ENCODE results near the gene ACSS3.

ACSS3 gene

GRCh38 chr12:81083018-81083417, 5.1 kb downstream of the ACSS3 start:
- no peaks in the 10 kb centered on the region for H3K27me3 ChIP-seq (ENCODE audit: control insufficient read depth in 1 of 2, insufficient read depth in 1 of 2, low read length in 2 of 2)
- no peak overlapping the region for H2AFZ ChIP-seq (ENCODE audit: low read depth, low read length)
- no peak overlapping the region for H3K4ac ChIP-seq (ENCODE audit: low read depth in 1 of 2, low read length in 2 of 2)
- no peaks in the 10 kb centered on the region for H3K9me3 ChIP-seq (ENCODE audit: control insufficient read depth, low read length)
- H3K18ac ChIP-seq (ENCODE audit: low read depth in 1 of 2, low read length in 2 of 2) = no peak overlapping the region
- no peak for DNase-seq
- 89% methylated on average over 1 of the region's 1 CpG for WGBS
- no peak overlapping the region for H3K4me2 ChIP-seq (ENCODE audit: low read length, poor library complexity, severe bottlenecking)
- no peak overlapping the region for H3K14ac ChIP-seq (ENCODE audit: low read length in 2 of 2)
- H2BK15ac ChIP-seq (ENCODE audit: low read depth, poor library complexity, severe bottlenecking) = no peak overlapping the region
- H2AK5ac ChIP-seq (ENCODE audit: low read length, severe bottlenecking) = no peak overlapping the region
- no peak overlapping the region for H2BK12ac ChIP-seq (ENCODE audit: low read length in 2 of 2)
- no peak overlapping the region for H3K9ac ChIP-seq (ENCODE audit: low read length)
- H4K8ac ChIP-seq (ENCODE audit: low read length) = no peak overlapping the region
- no peak overlapping the region for H2BK5ac ChIP-seq (ENCODE audit: low read depth, low read length, poor library complexity, severe bottlenecking)
- peaks cover 4% of the 10 kb centered on the region for H3K4me1 ChIP-seq (ENCODE audit: control insufficient read depth, insufficient read depth, low read depth, low read length)
- no peak overlapping the region for H3K4me3 ChIP-seq (ENCODE audit: insufficient read depth in 1 of 2, low read depth in 1 of 2, low read length in 2 of 2)
- no peak overlapping the region for H2BK120ac ChIP-seq (ENCODE audit: low read depth, low read length)
- H4K91ac ChIP-seq (ENCODE audit: low read length) = no peak overlapping the region
- no peak overlapping the region for H3K27ac ChIP-seq (ENCODE audit: low read length, poor library complexity, severe bottlenecking)
- no peak overlapping the region for H3K23ac ChIP-seq (ENCODE audit: low read length in 2 of 2)
- H3K79me1 ChIP-seq (replicated peaks; ENCODE audit: low read length, poor library complexity, severe bottlenecking) = peaks cover 17% of the 10 kb centered on the region
- no peaks in the 10 kb centered on the region for H3K36me3 ChIP-seq (ENCODE audit: control insufficient read depth in 1 of 2, insufficient read depth in 2 of 2, low read depth in 1 of 2, low read length in 2 of 2)

- Histone ChIP-seq H3K4me1 (ENCODE audit: control insufficient read depth, insufficient read depth, low read depth, low read length) (peaks cover 2% of the 10 kb centered on the region), H2AK5ac (ENCODE audit: low read length, severe bottlenecking) (no peak overlapping the region), H3K18ac (ENCODE audit: low read depth in 1 of 2, low read length in 2 of 2) (no peak overlapping the region), H3K23ac (ENCODE audit: low read length in 2 of 2) (no peak overlapping the region), H3K27me3 (ENCODE audit: control insufficient read depth in 1 of 2, insufficient read depth in 1 of 2, low read length in 2 of 2) (no peaks in the 10 kb centered on the region), H2AFZ (ENCODE audit: low read depth, low read length) (no peak overlapping the region), H3K27ac (ENCODE audit: low read length, poor library complexity, severe bottlenecking) (no peak overlapping the region), H2BK5ac (ENCODE audit: low read depth, low read length, poor library complexity, severe bottlenecking) (no peak overlapping the region), H3K36me3 (ENCODE audit: control insufficient read depth in 1 of 2, insufficient read depth in 2 of 2, low read depth in 1 of 2, low read length in 2 of 2) (no peaks in the 10 kb centered on the region), H4K91ac (ENCODE audit: low read length) (no peak overlapping the region), H3K9me3 (ENCODE audit: control insufficient read depth, low read length) (no peaks in the 10 kb centered on the region), H3K4ac (ENCODE audit: low read depth in 1 of 2, low read length in 2 of 2) (no peak overlapping the region), H3K79me1 (replicated peaks; ENCODE audit: low read length, poor library complexity, severe bottlenecking) (peaks cover 14% of the 10 kb centered on the region), H3K4me3 (ENCODE audit: insufficient read depth in 1 of 2, low read depth in 1 of 2, low read length in 2 of 2) (no peak overlapping the region), H3K9ac (ENCODE audit: low read length) (no peak overlapping the region), H3K14ac (ENCODE audit: low read length in 2 of 2) (no peak overlapping the region), H2BK15ac (ENCODE audit: low read depth, poor library complexity, severe bottlenecking) (no peak overlapping the region), H3K4me2 (ENCODE audit: low read length, poor library complexity, severe bottlenecking) (no peak overlapping the region), H4K8ac (ENCODE audit: low read length) (no peak overlapping the region), H2BK120ac (ENCODE audit: low read depth, low read length) (no peak overlapping the region), H2BK12ac (ENCODE audit: low read length in 2 of 2) (no peak overlapping the region)
- DNase-seq = no peak
- WGBS = 93% methylated on average over 7 of the region's 7 CpGs
Observed at GRCh38 chr12:81083906-81084513, 6.1 kb downstream of the ACSS3 start.

GRCh38 chr12:81084811-81085350, 7.0 kb downstream of the ACSS3 start:
- Histone ChIP-seq H2AFZ (ENCODE audit: low read depth, low read length) (no peak overlapping the region), H3K23ac (ENCODE audit: low read length in 2 of 2) (no peak overlapping the region), H3K14ac (ENCODE audit: low read length in 2 of 2) (no peak overlapping the region), H4K8ac (ENCODE audit: low read length) (no peak overlapping the region), H2BK12ac (ENCODE audit: low read length in 2 of 2) (no peak overlapping the region), H3K4me3 (ENCODE audit: insufficient read depth in 1 of 2, low read depth in 1 of 2, low read length in 2 of 2) (no peak overlapping the region), H2AK5ac (ENCODE audit: low read length, severe bottlenecking) (no peak overlapping the region), H3K18ac (ENCODE audit: low read depth in 1 of 2, low read length in 2 of 2) (no peak overlapping the region), H2BK5ac (ENCODE audit: low read depth, low read length, poor library complexity, severe bottlenecking) (no peak overlapping the region), H3K4me2 (ENCODE audit: low read length, poor library complexity, severe bottlenecking) (no peak overlapping the region), H2BK15ac (ENCODE audit: low read depth, poor library complexity, severe bottlenecking) (no peak overlapping the region), H3K9me3 (ENCODE audit: control insufficient read depth, low read length) (no peaks in the 10 kb centered on the region), H2BK120ac (ENCODE audit: low read depth, low read length) (no peak overlapping the region), H3K4me1 (ENCODE audit: control insufficient read depth, insufficient read depth, low read depth, low read length) (no peaks in the 10 kb centered on the region), H3K27me3 (ENCODE audit: control insufficient read depth in 1 of 2, insufficient read depth in 1 of 2, low read length in 2 of 2) (no peaks in the 10 kb centered on the region), H3K27ac (ENCODE audit: low read length, poor library complexity, severe bottlenecking) (no peak overlapping the region), H4K91ac (ENCODE audit: low read length) (no peak overlapping the region), H3K79me1 (replicated peaks; ENCODE audit: low read length, poor library complexity, severe bottlenecking) (peaks cover 14% of the 10 kb centered on the region), H3K36me3 (ENCODE audit: control insufficient read depth in 1 of 2, insufficient read depth in 2 of 2, low read depth in 1 of 2, low read length in 2 of 2) (no peaks in the 10 kb centered on the region), H3K4ac (ENCODE audit: low read depth in 1 of 2, low read length in 2 of 2) (no peak overlapping the region), H3K9ac (ENCODE audit: low read length) (no peak overlapping the region)
- DNase-seq = no peak
- WGBS = 100% methylated on average over 1 of the region's 1 CpG

DNA sequence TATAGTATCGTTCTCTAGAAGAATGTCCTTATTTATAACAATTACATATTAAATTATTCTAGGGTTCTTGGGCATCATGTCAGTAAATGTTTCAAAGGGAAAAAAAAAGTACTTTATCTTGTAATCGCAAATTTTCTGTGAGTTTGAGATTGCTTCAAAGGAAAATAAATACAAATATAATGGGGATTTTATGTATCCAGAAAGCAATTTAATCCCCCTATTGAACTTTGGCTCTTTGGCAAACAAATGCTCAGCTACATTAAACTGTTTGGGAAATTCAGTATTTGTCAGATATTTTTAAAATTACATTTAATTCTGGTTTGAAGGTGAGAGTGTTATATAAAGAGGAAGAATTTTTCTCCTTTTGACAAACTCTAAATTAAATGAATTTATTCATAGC, 8.0 kb downstream of the ACSS3 start:
- H2BK12ac ChIP-seq (ENCODE audit: low read length in 2 of 2) = no peak overlapping the region
- no peak overlapping the region for H3K4ac ChIP-seq (ENCODE audit: low read depth in 1 of 2, low read length in 2 of 2)
- H3K4me1 ChIP-seq (ENCODE audit: control insufficient read depth, insufficient read depth, low read depth, low read length) = no peaks in the 10 kb centered on the region
- no peak overlapping the region for H4K8ac ChIP-seq (ENCODE audit: low read length)
- no peak overlapping the region for H3K4me3 ChIP-seq (ENCODE audit: insufficient read depth in 1 of 2, low read depth in 1 of 2, low read length in 2 of 2)
- no peaks in the 10 kb centered on the region for H3K27me3 ChIP-seq (ENCODE audit: control insufficient read depth in 1 of 2, insufficient read depth in 1 of 2, low read length in 2 of 2)
- no peak overlapping the region for H2AK5ac ChIP-seq (ENCODE audit: low read length, severe bottlenecking)
- H2BK15ac ChIP-seq (ENCODE audit: low read depth, poor library complexity, severe bottlenecking) = no peak overlapping the region
- no peak overlapping the region for H3K18ac ChIP-seq (ENCODE audit: low read depth in 1 of 2, low read length in 2 of 2)
- DNase-seq = no peak
- no peak overlapping the region for H4K91ac ChIP-seq (ENCODE audit: low read length)
- no peak overlapping the region for H3K4me2 ChIP-seq (ENCODE audit: low read length, poor library complexity, severe bottlenecking)
- no peak overlapping the region for H2BK120ac ChIP-seq (ENCODE audit: low read depth, low read length)
- H3K23ac ChIP-seq (ENCODE audit: low read length in 2 of 2) = no peak overlapping the region
- H2BK5ac ChIP-seq (ENCODE audit: low read depth, low read length, poor library complexity, severe bottlenecking) = no peak overlapping the region
- H3K36me3 ChIP-seq (ENCODE audit: control insufficient read depth in 1 of 2, insufficient read depth in 2 of 2, low read depth in 1 of 2, low read length in 2 of 2) = no peaks in the 10 kb centered on the region
- H3K79me1 ChIP-seq (replicated peaks; ENCODE audit: low read length, poor library complexity, severe bottlenecking) = peaks cover 12% of the 10 kb centered on the region
- H3K9me3 ChIP-seq (ENCODE audit: control insufficient read depth, low read length) = no peaks in the 10 kb centered on the region
- H3K27ac ChIP-seq (ENCODE audit: low read length, poor library complexity, severe bottlenecking) = no peak overlapping the region
- H3K14ac ChIP-seq (ENCODE audit: low read length in 2 of 2) = no peak overlapping the region
- WGBS = no CpG with 5 or more reads among the region's 2 CpGs
- H3K9ac ChIP-seq (ENCODE audit: low read length) = no peak overlapping the region
- no peak overlapping the region for H2AFZ ChIP-seq (ENCODE audit: low read depth, low read length)
